Stimulated activated CD8-positive, alpha-beta memory T cell treated with anti-CD3 and anti-CD28 coated beads, Interleukin-15, amount 100 ng/mL, for 24 hours (primary cell): ENCODE measurements around the gene NSUN4.

Experiments
- DNase-seq: peaks from one replicate; pipeline ENCODE4 v3.0.0-alpha.2; 2020; ENCODE audit warnings: low read depth

The NSUN4 gene

GRCh38 chr1:46406881-46407608 is 66.4 kb downstream of the NSUN4 start:
- DNase-seq, result no peak

- DNase-seq, result no peak
Observed at GRCh38 chr1:46407636-46408035, 67.0 kb downstream of the NSUN4 start.

GRCh38 chr1:46408356-46409062 is 67.9 kb downstream of the NSUN4 start:
- no peak for DNase-seq

GRCh38 chr1:46409063-46409372 is 68.4 kb downstream of the NSUN4 start:
- DNase-seq, result no peak

GRCh38 chr1:46410156-46411009 is 69.8 kb downstream of the NSUN4 start:
- no peak for DNase-seq

GRCh38 chr1:46411010-46411405 is 70.4 kb downstream of the NSUN4 start:
- DNase-seq, result no peak
